Karpas-422 (cell line): ENCODE data around the gene NFE2L3. TPM values are rescaled to one million over a fixed set of nuclear protein-coding genes. Genes with fewer than 3 reads are reported as not detected.
A peak's percentile ranks its signal among the peaks of the same experiment; 100 is the strongest.
"Not testable (repeated sequence)": the region's sequence is repeated elsewhere in the genome, so short reads cannot be mapped to it uniquely, and the experiment has no call there.

ENCODE experiments used
- DNase-seq: peaks from one replicate; pipeline ENCODE4 v3.0.0-alpha.2; 2015
- H2AFZ ChIP-seq: fragments of 200-600 bp; sonication (generic); 2 replicates; pipeline ENCODE4 v1.6.1; 2014; ENCODE audit warnings: antibody characterized with exemption, low read length, mixed read lengths
- H3K27ac ChIP-seq: fragments of 200-600 bp; sonication (generic); 2 replicates; pipeline ENCODE4 v1.5.1; 2014; ENCODE audit warnings: mild to moderate bottlenecking, low read length, moderate library complexity
- H3K27me3 ChIP-seq: fragments of 200-600 bp; sonication (generic); 2 replicates; pipeline ENCODE4 v1.6.1; 2014; ENCODE audit warnings: low read length, mixed read lengths
- H3K36me3 ChIP-seq: fragments of 200-600 bp; sonication (generic); 2 replicates; pipeline ENCODE4 v1.6.1; 2014; ENCODE audit warnings: low read length, mixed read lengths; ENCODE audit not compliant: insufficient read depth
- H3K4me1 ChIP-seq: fragments of 200-600 bp; sonication (generic); 2 replicates; pipeline ENCODE4 v1.6.1; 2014; ENCODE audit warnings: mild to moderate bottlenecking, low read length, mixed read lengths
- H3K4me2 ChIP-seq: fragments of 200-600 bp; sonication (generic); 2 replicates; pipeline ENCODE4 v1.6.1; 2014; ENCODE audit warnings: low read length, low read depth, mild to moderate bottlenecking; ENCODE audit not compliant: poor library complexity, severe bottlenecking
- H3K4me3 ChIP-seq: fragments of 200-600 bp; sonication (generic); 2 replicates; pipeline ENCODE4 v1.5.1; 2014; ENCODE audit warnings: mild to moderate bottlenecking, antibody characterized with exemption, low read length, mixed read lengths
- H3K79me2 ChIP-seq: fragments of 200-600 bp; sonication (generic); 2 replicates; pipeline ENCODE4 v1.6.1; 2014; ENCODE audit warnings: mild to moderate bottlenecking, low read length, mixed read lengths
- H3K9ac ChIP-seq: fragments of 200-600 bp; sonication (generic); 2 replicates; pipeline ENCODE4 v1.6.0; 2014; ENCODE audit warnings: low read length
- H3K9me2 ChIP-seq: fragments of 200-600 bp; sonication (generic), shearing (Covaris generic); replicated peaks from 2 replicates; pipeline ENCODE4 v1.6.0; 2014; ENCODE audit warnings: mild to moderate bottlenecking, low read length, moderate library complexity; ENCODE audit not compliant: insufficient read depth
- H3K9me3 ChIP-seq: fragments of 300-700, 200-600 bp; sonication (generic); 2 replicates; pipeline ENCODE4 v1.6.1; 2014; ENCODE audit warnings: low read length, mixed read lengths
- H4K20me1 ChIP-seq: fragments of 200-600 bp; sonication (generic); 2 replicates; pipeline ENCODE4 v1.6.1; 2014; ENCODE audit warnings: mild to moderate bottlenecking, antibody characterized with exemption, low read length, low read depth; ENCODE audit not compliant: insufficient read depth
- total RNA-seq: library from RNA; depleted of rRNA; stranded (reverse); fragments of >200 nt; shearing (Covaris generic); gene quantifications from 2 replicates; pipeline ENCODE4 v1.2.3, GENCODE V29; 2014; ENCODE audit warnings: low replicate concordance

The NFE2L3 gene
- total RNA-seq, 1 experiment from 2014 or later, result not detected

DNA sequence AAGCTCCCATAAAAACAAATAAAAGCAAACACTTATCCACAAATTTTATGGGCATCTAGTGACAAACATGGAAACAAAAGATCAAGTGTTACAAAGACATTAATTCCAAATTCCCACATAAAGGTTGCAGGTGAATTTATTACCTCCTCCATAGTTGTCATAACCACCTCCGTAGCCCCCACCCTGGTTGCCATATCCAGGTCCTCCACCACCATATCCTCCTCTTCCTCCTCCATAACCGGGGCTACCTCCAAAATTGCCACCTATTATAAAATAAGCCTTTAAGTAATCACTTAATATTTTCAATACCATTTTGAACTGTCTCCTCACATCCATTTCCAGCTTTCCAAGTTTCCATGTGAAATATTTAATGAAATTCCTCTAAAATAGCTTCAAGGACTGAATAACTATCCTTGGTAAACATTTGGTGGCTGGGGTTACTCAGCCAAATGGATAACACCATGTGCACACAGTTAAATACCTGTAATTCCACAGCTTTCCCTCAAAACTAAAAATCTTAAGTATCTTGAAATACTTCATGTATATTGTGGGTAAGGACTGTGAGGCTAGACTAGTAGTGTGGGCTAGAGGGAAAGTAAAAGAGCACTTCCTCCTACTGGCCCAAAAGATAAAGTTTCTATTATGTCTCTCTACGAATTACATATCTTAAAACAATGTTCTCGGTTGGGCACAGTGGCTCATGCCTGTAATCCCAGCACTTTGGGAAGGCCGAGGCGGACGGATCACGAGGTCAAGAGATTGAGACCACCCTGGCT, 41.6 kb downstream of the NFE2L3 start:
- H3K4me1 ChIP-seq, result peaks cover 34% of the 10 kb centered on the region
- no peaks in the 10 kb centered on the region for H3K9me3 ChIP-seq
- no peak overlapping the region for H2AFZ ChIP-seq
- no peak overlapping the region for H3K9ac ChIP-seq
- DNase-seq, result peak; percentile 44
- no peaks in the 10 kb centered on the region for H3K27me3 ChIP-seq
- peaks cover 32% of the 10 kb centered on the region for H3K79me2 ChIP-seq
- H3K36me3 ChIP-seq, result peaks cover 87% of the 10 kb centered on the region
- no peak overlapping the region for H3K4me3 ChIP-seq
- no peak overlapping the region for H3K4me2 ChIP-seq
- H3K9me2 ChIP-seq, result no peaks in the 10 kb centered on the region
- no peak overlapping the region for H3K27ac ChIP-seq
- peaks cover 80% of the 10 kb centered on the region for H4K20me1 ChIP-seq

DNA sequence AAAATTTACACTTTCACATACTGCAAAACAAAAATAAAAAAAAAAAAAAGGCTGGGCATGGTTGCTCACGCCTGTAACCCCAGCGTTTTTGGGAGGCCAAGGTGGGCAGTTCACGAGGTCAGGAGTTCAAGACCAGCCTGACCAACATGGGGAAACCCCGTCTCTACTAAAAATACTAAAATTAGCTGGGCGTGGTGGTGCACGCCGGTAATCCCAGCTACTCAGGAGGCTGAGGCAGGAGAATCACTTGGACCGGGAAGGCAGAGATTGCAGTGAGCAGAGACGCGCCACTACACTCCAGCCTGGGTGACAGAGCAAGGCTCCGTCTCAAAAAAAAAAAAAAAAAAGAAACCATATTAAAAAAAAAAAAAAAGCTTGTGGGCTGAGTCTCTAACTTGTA, 42.8 kb downstream of the NFE2L3 start:
- not testable (repeated sequence) for H3K4me3 ChIP-seq, H3K9me3 ChIP-seq, H3K27me3 ChIP-seq, H3K4me2 ChIP-seq, H3K9me2 ChIP-seq, H3K27ac ChIP-seq, H2AFZ ChIP-seq, H3K9ac ChIP-seq, DNase-seq
- Histone ChIP-seq H3K4me1 (peaks cover 39% of the 10 kb centered on the region), H3K79me2 (peaks cover 43% of the 10 kb centered on the region), H3K36me3 (peaks cover 87% of the 10 kb centered on the region), H4K20me1 (peaks cover 80% of the 10 kb centered on the region)

DNA sequence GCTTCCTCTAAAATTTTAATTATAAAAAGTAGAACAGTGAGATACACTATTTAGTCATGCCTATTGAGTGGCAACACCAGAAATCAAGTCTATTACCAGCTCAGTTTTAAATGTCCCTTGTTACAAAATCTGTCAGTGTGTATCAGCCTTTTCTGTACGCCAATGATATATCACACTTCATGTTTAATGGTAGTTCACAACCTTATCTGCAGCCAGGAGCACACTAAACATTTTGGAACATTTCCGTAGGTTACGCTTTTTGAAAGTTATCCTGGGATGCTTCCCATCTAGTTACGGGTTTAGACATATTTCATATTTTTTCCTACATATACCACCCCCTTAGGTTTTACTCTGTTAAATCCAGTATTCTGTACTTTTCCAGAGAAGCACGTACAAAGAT, 43.2 kb downstream of the NFE2L3 start:
- no peak overlapping the region for H3K4me3 ChIP-seq
- peaks cover 47% of the 10 kb centered on the region for H3K79me2 ChIP-seq
- H3K27ac ChIP-seq, result no peak overlapping the region
- peak; percentile 35 for DNase-seq
- H4K20me1 ChIP-seq, result peaks cover 81% of the 10 kb centered on the region
- peaks cover 85% of the 10 kb centered on the region for H3K36me3 ChIP-seq
- no peaks in the 10 kb centered on the region for H3K9me2 ChIP-seq
- no peak overlapping the region for H3K4me2 ChIP-seq
- no peak overlapping the region for H3K9ac ChIP-seq
- peaks cover 39% of the 10 kb centered on the region for H3K4me1 ChIP-seq
- no peaks in the 10 kb centered on the region for H3K9me3 ChIP-seq
- no peak overlapping the region for H2AFZ ChIP-seq
- H3K27me3 ChIP-seq, result no peaks in the 10 kb centered on the region

DNA sequence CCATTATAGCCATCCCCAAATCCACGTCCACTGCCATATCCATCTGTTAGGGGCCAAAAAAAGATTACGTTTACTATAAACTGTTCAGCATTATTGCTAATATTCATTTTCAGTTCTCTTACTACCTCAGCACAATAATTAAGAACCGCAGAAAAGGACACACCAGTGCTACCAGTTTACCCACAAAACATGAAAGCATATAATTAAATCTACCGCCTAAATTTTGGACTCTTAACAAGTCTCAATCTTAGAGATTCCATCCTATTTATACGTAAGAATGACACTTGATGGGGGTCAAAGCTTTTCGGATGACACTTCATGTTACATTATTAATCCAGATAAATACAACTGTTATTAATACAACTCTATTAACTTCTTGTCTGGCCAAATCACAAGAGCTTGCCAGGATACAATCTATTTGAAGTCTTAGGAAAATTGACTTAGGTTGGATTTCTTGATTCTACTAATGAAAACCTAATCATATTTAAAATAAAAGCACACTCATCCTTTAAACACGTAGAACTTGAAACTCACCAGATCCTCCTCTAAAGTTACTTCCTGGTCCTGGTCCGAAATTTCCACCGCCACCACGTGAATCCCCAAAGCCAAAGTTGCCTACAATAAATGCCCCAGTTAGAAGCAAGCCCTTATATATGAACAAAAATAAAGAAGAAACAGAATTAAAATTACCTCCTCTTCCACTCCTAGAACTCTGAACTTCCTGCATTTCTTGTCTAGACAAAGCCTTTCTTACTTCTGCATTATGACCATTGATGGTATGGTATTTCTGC, 44.1 kb downstream of the NFE2L3 start:
- H4K20me1 ChIP-seq, result peaks cover 74% of the 10 kb centered on the region
- no peaks in the 10 kb centered on the region for H3K9me2 ChIP-seq
- H2AFZ ChIP-seq, result no peak overlapping the region
- DNase-seq, result peak; percentile 35
- no peak overlapping the region for H3K27ac ChIP-seq
- H3K9ac ChIP-seq, result no peak overlapping the region
- peaks cover 76% of the 10 kb centered on the region for H3K36me3 ChIP-seq
- H3K79me2 ChIP-seq, result peaks cover 51% of the 10 kb centered on the region
- no peaks in the 10 kb centered on the region for H3K27me3 ChIP-seq
- no peaks in the 10 kb centered on the region for H3K9me3 ChIP-seq
- no peak overlapping the region for H3K4me3 ChIP-seq
- peak overlapping the region; percentile 8 for H3K4me2 ChIP-seq
- H3K4me1 ChIP-seq, result peaks cover 37% of the 10 kb centered on the region

DNA sequence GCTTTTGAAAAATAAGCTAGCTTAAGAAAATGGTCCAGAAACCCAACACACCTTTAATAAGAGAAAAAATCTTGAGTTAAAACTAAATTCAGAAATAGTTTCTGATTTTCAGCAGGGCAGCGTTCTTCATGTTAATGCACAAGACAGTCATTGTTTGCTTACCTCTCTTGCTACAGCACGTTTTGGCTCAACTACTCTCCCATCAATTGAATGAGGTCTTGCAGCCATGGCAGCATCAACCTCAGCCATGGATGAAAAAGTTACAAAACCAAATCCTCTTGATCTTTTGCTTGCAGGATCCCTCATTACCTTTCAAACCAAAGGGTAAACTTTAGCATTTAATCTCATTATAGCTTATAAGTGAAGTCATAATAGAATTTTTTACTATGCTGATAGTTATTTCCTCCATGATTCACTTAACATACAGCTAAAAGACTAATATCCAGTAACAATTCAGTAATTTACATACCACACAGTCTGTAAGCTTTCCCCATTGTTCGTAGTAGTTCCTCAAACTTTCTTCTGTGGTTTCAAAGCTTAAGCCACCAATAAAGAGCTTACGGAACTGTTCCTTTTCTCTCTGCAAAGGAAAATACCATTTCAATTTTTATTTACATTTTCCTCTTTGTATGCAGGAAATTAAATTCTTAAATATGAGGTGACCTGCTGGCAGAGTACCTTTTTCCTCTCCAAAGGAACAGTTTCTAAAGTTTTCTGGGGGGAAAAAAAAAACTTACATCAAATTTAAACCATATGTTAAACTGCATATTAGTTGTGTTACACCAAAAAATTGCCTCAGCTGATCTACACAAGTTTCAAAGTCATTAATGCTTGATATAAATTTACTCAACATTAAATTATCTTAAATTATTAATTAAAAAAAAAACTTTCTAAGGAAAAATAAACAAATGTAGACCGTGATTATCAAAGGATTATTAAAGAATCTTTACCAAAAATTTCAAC, 45.4 kb downstream of the NFE2L3 start:
- DNase-seq, result peak; percentile 59
- Histone ChIP-seq H3K4me3 (peak overlapping the region; percentile 95), H3K9me2 (no peaks in the 10 kb centered on the region), H3K27ac (peak overlapping the region; percentile 64), H3K36me3 (peaks cover 63% of the 10 kb centered on the region), H3K4me2 (peak overlapping the region; percentile 88), H3K9me3 (no peaks in the 10 kb centered on the region), H4K20me1 (peaks cover 65% of the 10 kb centered on the region), H3K9ac (no peak overlapping the region), H3K79me2 (peaks cover 60% of the 10 kb centered on the region), H3K27me3 (no peaks in the 10 kb centered on the region), H3K4me1 (peaks cover 37% of the 10 kb centered on the region), H2AFZ (no peak overlapping the region)

DNA sequence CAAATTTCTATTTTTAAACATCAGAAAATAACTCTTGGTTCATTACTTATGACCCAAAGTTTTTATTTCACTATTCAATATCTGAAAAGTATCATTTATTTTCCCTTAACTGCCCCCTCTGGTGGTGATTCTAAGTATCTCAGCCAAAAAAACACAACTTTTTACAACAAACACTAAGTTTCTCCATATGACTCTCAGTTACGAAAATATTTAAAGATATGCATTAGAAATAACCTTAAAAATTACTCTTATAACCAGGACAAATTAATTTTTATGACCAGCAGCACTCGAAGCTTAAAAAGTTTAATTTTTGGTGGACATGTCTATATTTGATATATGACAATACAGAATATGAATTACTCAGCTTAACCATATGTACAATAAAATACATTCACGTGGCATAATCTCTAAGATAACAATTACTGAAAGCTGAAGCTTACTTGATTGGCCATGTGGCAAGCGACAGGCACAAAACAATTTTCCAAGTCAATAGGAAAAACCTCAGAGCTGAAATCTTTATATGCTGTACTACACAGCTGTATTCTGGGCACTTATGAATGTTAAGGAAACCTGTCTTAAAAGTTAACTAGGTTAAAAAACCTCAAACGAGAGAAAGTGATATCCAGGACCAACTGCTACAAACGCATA, 46.3 kb downstream of the NFE2L3 start:
- peak; percentile 81 for DNase-seq
- no peak overlapping the region for H2AFZ ChIP-seq
- H3K79me2 ChIP-seq, result peaks cover 68% of the 10 kb centered on the region
- no peaks in the 10 kb centered on the region for H3K27me3 ChIP-seq
- H4K20me1 ChIP-seq, result peaks cover 62% of the 10 kb centered on the region
- peaks cover 44% of the 10 kb centered on the region for H3K4me1 ChIP-seq
- peaks cover 55% of the 10 kb centered on the region for H3K36me3 ChIP-seq
- no peaks in the 10 kb centered on the region for H3K9me2 ChIP-seq
- peak overlapping the region; percentile 95 for H3K4me3 ChIP-seq
- no peaks in the 10 kb centered on the region for H3K9me3 ChIP-seq
- H3K4me2 ChIP-seq, result peak overlapping the region; percentile 88
- peak overlapping the region; percentile 99 for H3K9ac ChIP-seq
- peak overlapping the region; percentile 95 for H3K27ac ChIP-seq

DNA sequence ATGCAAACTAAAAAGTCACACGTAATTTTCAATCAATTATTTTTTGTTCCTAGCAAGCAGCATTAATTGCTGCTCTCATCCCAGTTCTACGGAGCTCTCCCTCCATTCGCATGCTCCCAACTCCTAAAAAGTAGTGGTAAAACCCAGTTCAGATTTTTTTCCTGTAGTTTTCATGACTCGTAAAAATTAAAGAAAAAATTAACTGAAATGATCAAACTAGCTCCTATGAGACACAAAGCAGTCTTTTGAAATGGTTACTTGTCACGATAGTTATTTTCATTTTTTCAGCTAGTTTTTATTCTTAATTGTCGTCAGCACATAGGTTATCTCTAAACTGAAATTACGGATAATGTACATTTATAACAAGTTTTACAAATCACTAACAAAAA, 46.8 kb downstream of the NFE2L3 start:
- H3K9ac ChIP-seq, result peak overlapping the region; percentile 99
- H3K27me3 ChIP-seq, result no peaks in the 10 kb centered on the region
- DNase-seq, result peak; percentile 49
- no peak overlapping the region for H2AFZ ChIP-seq
- H3K9me2 ChIP-seq, result no peaks in the 10 kb centered on the region
- no peaks in the 10 kb centered on the region for H3K9me3 ChIP-seq
- H3K27ac ChIP-seq, result peak overlapping the region; percentile 95
- H3K36me3 ChIP-seq, result peaks cover 55% of the 10 kb centered on the region
- H3K79me2 ChIP-seq, result peaks cover 73% of the 10 kb centered on the region
- peak overlapping the region; percentile 88 for H3K4me2 ChIP-seq
- peaks cover 49% of the 10 kb centered on the region for H3K4me1 ChIP-seq
- peak overlapping the region; percentile 95 for H3K4me3 ChIP-seq
- H4K20me1 ChIP-seq, result peaks cover 62% of the 10 kb centered on the region
